Fibroblast of villous mesenchyme (primary cell): Measurements from ENCODE around the gene SRSF1. TPM values are rescaled to one million over a fixed set of nuclear protein-coding genes. Genes with fewer than 3 reads are reported as not detected.
A peak's percentile ranks its signal among the peaks of the same experiment; 100 is the strongest.

Source experiments
- DNase-seq: peaks from one replicate; pipeline ENCODE4 v3.0.0-alpha.2; 2010; ENCODE audit warnings: low read depth
- H3K4me3 ChIP-seq: 2 replicates; pipeline ENCODE4 v1.5.1; 2011; ENCODE audit warnings: low read depth, mild to moderate bottlenecking, low read length
- total RNA-seq: library from RNA; depleted of rRNA; stranded (reverse); fragments of >200 nt; gene quantifications from 2 replicates; pipeline ENCODE4 v1.2.3, GENCODE V29; 2012
- TF ChIP-seq, protein P1 (sequence below): IDR thresholded peaks from 2 replicates; pipeline ENCODE4 v1.5.1; 2012; ENCODE audit warnings: low read depth, mild to moderate bottlenecking, low read length; ENCODE audit not compliant: insufficient read depth

SRSF1 gene
- total RNA-seq, 1 donor, result 434 TPM

DNA sequence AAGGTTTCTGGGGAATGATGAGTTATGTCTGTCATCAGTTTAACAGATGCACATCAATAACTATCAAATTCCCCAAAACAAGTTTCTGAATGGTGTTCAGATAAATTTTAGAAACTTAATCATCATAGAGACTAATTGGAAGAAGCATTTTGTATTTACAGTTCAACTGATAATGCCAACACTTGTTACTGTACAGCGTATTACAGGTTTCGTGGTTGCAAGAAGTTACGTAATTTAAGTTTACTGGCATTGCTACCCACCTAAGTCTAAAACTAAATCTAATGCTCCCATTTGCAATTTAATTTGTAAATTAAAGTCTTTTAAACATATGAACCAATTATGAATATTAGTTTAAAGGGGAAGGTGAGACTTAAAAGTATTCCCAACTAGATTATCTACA, 3.0 kb downstream of the SRSF1 start:
- H3K4me3 ChIP-seq, result no peak overlapping the region
- TF ChIP-seq, protein P1, sequence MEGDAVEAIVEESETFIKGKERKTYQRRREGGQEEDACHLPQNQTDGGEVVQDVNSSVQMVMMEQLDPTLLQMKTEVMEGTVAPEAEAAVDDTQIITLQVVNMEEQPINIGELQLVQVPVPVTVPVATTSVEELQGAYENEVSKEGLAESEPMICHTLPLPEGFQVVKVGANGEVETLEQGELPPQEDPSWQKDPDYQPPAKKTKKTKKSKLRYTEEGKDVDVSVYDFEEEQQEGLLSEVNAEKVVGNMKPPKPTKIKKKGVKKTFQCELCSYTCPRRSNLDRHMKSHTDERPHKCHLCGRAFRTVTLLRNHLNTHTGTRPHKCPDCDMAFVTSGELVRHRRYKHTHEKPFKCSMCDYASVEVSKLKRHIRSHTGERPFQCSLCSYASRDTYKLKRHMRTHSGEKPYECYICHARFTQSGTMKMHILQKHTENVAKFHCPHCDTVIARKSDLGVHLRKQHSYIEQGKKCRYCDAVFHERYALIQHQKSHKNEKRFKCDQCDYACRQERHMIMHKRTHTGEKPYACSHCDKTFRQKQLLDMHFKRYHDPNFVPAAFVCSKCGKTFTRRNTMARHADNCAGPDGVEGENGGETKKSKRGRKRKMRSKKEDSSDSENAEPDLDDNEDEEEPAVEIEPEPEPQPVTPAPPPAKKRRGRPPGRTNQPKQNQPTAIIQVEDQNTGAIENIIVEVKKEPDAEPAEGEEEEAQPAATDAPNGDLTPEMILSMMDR, result no peak
- DNase-seq, result no peak

DNA sequence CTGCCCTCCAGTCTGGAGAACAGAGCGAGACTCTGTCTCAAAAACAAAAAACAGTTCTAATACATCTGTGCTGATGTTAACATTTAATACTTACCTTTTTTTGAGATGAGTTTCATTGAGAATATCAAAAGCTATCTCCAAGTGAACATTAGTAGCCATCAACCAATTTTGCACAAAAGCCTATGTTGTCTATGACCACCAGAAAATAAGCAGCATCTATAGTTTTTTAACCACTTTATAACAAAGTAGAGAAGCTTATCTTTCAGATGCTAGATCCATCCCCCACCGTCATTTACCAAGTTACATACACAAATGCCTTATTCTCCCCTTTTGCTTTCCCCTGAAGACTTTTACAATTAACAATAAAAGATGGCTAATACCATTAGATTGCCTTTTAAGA, 4.1 kb downstream of the SRSF1 start:
- no peak for DNase-seq
- TF ChIP-seq, protein P1, result no peak
- no peak overlapping the region for H3K4me3 ChIP-seq

DNA sequence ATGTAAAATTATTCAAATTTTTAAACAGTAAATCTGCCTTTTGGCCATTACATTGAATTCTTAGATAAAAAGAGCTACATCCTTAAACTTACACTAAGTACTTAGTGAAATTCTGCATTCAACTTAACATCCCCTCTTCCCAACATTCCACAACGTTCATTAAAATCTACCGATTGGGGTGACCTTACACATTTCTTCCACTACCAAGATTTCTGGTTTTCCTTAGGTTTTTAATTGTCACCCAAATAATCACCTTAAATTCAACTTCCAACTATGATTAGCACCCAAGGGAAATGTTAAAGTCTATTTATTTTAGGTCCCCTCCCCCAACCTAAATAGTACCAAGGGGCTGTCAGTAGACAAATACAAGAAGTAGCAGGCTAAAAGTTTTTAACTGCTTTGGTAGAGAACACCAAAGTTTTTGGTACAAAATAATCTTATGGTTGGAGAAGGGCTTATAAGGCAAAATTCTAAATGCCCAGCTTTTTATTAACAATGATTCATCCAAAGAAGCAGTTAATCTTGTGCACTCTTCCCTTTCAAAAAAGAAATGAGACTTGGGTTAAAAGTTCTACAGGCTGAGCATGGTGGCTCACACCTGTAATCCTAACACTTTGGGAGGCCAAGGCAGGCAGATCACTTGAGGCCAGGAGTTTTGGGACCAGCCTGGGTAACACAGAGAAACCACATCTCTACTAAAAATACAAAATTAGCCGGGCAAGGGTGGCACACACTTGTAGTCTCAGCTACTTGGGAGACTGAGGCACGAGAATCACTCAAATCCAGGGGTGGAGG, 4.7 kb downstream of the SRSF1 start:
- no peak for DNase-seq
- no peak overlapping the region for H3K4me3 ChIP-seq
- TF ChIP-seq, protein P1, result peak; percentile 4

DNA sequence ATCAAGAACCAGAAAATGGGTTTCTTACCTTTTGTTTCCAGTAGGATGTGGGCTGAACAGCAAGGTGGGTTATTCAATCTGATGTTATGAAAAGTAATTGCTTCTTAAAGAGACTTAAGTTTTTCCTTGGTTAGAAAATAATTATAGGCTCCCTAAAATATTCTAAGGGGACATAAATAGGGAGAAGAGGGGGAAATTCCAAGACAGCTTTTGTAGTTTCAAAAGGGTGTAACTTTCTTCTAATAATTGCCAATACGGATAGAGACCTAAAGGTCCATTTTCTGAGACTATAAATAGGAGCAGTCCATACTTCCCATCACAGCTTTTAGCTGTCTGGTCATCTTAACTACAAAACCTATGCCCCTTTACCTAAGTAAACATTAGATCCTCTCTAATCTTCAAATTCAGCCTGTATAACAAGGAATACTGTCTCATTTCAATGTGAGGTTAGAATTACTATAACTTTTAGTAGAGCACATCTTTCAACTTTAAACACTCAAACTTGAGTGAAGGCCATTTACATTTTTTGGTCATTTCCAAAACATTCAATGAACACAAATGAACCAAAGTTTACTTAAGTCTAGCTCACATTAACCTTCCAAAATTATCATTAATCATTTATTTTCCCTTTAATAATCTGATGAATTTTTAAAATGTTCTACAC, 5.5 kb downstream of the SRSF1 start:
- DNase-seq, result no peak
- H3K4me3 ChIP-seq, result no peak overlapping the region
- TF ChIP-seq, protein P1, result no peak

DNA sequence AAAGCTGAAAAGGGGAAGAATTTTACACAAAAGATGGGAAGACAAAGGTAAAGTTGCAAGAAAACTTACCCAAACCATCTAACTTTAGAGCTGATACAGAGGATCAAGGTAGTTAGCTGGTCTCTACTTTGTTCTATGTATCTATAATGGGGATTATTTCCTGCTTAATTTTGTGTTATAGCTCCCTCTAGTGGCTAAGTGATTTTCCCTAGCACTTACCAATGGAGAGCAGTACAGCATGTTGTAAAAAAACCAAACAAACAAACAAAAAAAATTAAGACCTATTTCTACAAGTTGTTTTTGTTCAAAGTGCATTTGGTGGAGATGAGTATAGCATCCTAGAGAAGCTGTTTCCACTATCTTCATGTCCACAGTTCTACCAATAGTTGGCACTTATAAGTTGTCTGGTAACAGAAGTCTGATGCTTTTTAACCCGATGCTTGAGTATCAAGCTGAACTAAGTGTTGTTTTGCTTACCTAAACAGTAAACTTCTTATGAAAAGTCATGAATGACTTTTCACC, 7.5 kb downstream of the SRSF1 start:
- TF ChIP-seq, protein P1, result peak; percentile 81
- DNase-seq, result peak; percentile 87

DNA sequence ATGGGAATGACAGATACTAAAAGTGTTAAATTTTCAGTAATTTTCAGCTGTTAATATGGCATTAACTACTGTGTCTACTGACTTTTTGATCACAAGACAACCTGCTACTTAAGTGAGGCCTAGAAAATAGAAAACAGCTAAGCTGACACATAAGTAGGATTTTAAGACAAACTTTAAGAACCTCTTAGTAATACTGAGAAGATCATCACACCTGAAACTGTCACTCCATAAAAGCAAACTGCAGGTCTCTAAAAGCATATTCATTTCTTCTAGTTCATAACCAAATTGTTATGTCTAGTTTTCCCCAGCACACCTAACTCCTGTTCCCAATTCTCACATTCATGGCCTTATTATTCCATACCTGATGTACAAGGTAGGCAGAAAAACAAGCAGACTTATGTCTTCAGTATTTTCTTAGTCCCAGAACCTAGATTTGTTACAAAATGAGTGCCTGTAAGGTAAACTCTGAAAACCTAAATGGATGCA, 8.0 kb downstream of the SRSF1 start:
- no peak for DNase-seq
- TF ChIP-seq, protein P1, result no peak
- H3K4me3 ChIP-seq, result no peak overlapping the region

More for the DNA sequence above, 7.5 kb downstream of the SRSF1 start:
- no peak overlapping the region for H3K4me3 ChIP-seq
